Panc1 (cell line): Measurements from ENCODE around the gene PCGF6. TPM values are rescaled to one million over a fixed set of nuclear protein-coding genes. Genes with fewer than 3 reads are reported as not detected.

ENCODE experiments used
- ATAC-seq: fragments of 200-7000 bp; cut with Tn5 transposase; 2 replicates; pipeline ENCODE4 v1.9.1; 2020; ENCODE audit warnings: mild to moderate bottlenecking, moderate library complexity
- BruUV-seq: library from RNA; stranded (reverse); fragments of 400-500 nt; replicated peaks from 2 replicates; lab custom pipeline; 2021; lab: Mats Ljungman, UMichigan
- CTCF ChIA-PET: fragments of 300-600 bp; sonication (Branson Sonifier 250); formaldehyde crosslinking; loops from one replicate; lab custom pipeline; 2022; ENCODE audit warnings: antibody characterized with exemption; lab: Charles Lee
- POLR2A ChIA-PET: fragments of 300-600 bp; sonication (Branson Sonifier 250); formaldehyde crosslinking; loops from one replicate; lab custom pipeline; 2022; ENCODE audit warnings: antibody characterized with exemption; lab: Charles Lee
- DNase-seq: peaks from one replicate; pipeline ENCODE4 v3.0.0-alpha.2; 2010; ENCODE audit warnings: low read depth, low spot score
- H3K27ac ChIP-seq: 2 replicates; pipeline ENCODE4 v1.5.1; 2011; ENCODE audit warnings: mild to moderate bottlenecking, low read length, inconsistent platforms
- H3K27me3 ChIP-seq: fragments of 200-500 bp; sonication (Bioruptor generic); 2 replicates; pipeline ENCODE4 v1.6.0; 2014; ENCODE audit warnings: low read length, inconsistent platforms; ENCODE audit not compliant: control insufficient read depth, insufficient read depth
- H3K36me3 ChIP-seq: fragments of 200-500 bp; sonication (Bioruptor generic); 2 replicates; pipeline ENCODE4 v1.5.1; 2014; ENCODE audit warnings: inconsistent platforms, mild to moderate bottlenecking, low read length, moderate library complexity; ENCODE audit not compliant: control insufficient read depth, insufficient read depth
- H3K4me1 ChIP-seq: 2 replicates; pipeline ENCODE4 v1.5.1; 2011; ENCODE audit warnings: inconsistent platforms, mild to moderate bottlenecking, low read length, moderate library complexity; ENCODE audit not compliant: control insufficient read depth, insufficient read depth
- H3K4me3 ChIP-seq, 2 experiments: 2 replicates each; pipeline ENCODE4 v1.5.1; 2011 to 2012; ENCODE audit warnings: low read depth in 2 of 2, low read length in 2 of 2, mild to moderate bottlenecking in 2 of 2, inconsistent platforms in 1 of 2, moderate library complexity in 1 of 2
- H3K9me3 ChIP-seq: fragments of 200-500 bp; sonication (Bioruptor generic); 2 replicates; pipeline ENCODE4 v1.5.1; 2014; ENCODE audit warnings: low read depth, mild to moderate bottlenecking, inconsistent platforms, low read length, moderate library complexity; ENCODE audit not compliant: control insufficient read depth, insufficient read depth
- POLR2AphosphoS5 ChIP-seq: IDR thresholded peaks from 2 replicates; pipeline ENCODE4 v1.6.1; 2012; ENCODE audit warnings: mild to moderate bottlenecking, low read depth, low read length, moderate library complexity
- SIN3A ChIP-seq: IDR thresholded peaks from 2 replicates; pipeline ENCODE4 v1.6.1; 2012; ENCODE audit warnings: low read depth, mild to moderate bottlenecking, low read length, moderate library complexity, borderline replicate concordance; ENCODE audit not compliant: insufficient read depth
- TCF7L2 ChIP-seq: IDR thresholded peaks from 2 replicates; pipeline ENCODE4 v1.6.1; 2011; ENCODE audit warnings: mild to moderate bottlenecking, low read depth, low read length, inconsistent platforms
- in situ Hi-C: cut with HindIII; loops from 2 replicates; pipeline ENCODE4 v1.10.0; 2016; ENCODE audit warnings: low sequenced_read_pairs, low pct_unique_long_range_greater_than_20kb
- intact Hi-C: fragments of 100-400 bp; cut with micrococcal nuclease; formaldehyde crosslinking; loops from one replicate; pipeline ENCODE4 v1.10.0; 2022; ENCODE audit not compliant: unreplicated experiment
- total RNA-seq: library from RNA; stranded (reverse); gene quantifications from one replicate; pipeline ENCODE4 v1.2.1, GENCODE V29; 2021; ENCODE audit not compliant: unreplicated experiment
- TF ChIP-seq, protein P1 (sequence below): fragments of 450-650 bp; IDR thresholded peaks from 2 replicates; pipeline ENCODE4 v1.5.1; 2017; ENCODE audit warnings: mild to moderate bottlenecking
- TF ChIP-seq, protein P2 (sequence below), 2 experiments: IDR thresholded peaks; 2 replicates each; pipeline ENCODE4 v1.6.1; 2011 to 2012; ENCODE audit warnings: low read depth in 2 of 2, control low read depth in 1 of 2, low read length in 1 of 2, mild to moderate bottlenecking in 1 of 2, moderate library complexity in 1 of 2; ENCODE audit not compliant: insufficient read depth in 1 of 2

PCGF6 gene
- total RNA-seq, 1 experiment from 2014 or later = 18.0 TPM

DNA sequence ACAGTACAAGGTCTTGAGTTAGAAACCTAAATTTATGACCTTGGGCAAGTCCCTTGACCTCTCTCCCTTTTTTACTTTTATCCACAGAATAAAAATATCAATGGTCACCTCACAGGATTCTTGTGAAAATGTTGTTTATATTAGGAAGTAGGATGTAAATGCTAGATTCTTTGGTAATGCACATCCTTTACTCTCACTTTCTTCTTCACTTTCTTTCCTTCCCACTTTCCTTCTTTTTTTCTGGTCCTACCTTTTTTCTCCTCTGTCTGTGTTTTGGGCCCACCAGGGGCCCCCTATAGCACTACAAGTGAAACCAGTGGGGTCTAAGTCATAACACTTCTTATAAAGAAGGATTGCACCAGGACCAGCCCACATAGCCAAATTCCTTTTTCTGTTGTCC lies 93.1 kb downstream of the PCGF6 start:
- Histone ChIP-seq H3K9me3 (no peaks in the 10 kb centered on the region), H3K36me3 (no peaks in the 10 kb centered on the region), H3K27me3 (no peaks in the 10 kb centered on the region), H3K27ac (no peak overlapping the region), H3K4me3 (no peak overlapping the region), H3K4me1 (no peaks in the 10 kb centered on the region)
- POLR2A ChIA-PET = no interaction called here
- BruUV-seq = no TSS peak
- DNase-seq = no peak
- no peak for TF ChIP-seq TCF7L2
- TF ChIP-seq, protein P1, sequence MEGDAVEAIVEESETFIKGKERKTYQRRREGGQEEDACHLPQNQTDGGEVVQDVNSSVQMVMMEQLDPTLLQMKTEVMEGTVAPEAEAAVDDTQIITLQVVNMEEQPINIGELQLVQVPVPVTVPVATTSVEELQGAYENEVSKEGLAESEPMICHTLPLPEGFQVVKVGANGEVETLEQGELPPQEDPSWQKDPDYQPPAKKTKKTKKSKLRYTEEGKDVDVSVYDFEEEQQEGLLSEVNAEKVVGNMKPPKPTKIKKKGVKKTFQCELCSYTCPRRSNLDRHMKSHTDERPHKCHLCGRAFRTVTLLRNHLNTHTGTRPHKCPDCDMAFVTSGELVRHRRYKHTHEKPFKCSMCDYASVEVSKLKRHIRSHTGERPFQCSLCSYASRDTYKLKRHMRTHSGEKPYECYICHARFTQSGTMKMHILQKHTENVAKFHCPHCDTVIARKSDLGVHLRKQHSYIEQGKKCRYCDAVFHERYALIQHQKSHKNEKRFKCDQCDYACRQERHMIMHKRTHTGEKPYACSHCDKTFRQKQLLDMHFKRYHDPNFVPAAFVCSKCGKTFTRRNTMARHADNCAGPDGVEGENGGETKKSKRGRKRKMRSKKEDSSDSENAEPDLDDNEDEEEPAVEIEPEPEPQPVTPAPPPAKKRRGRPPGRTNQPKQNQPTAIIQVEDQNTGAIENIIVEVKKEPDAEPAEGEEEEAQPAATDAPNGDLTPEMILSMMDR = no peak
- TF ChIP-seq SIN3A = no peak
- TF ChIP-seq, protein P2, sequence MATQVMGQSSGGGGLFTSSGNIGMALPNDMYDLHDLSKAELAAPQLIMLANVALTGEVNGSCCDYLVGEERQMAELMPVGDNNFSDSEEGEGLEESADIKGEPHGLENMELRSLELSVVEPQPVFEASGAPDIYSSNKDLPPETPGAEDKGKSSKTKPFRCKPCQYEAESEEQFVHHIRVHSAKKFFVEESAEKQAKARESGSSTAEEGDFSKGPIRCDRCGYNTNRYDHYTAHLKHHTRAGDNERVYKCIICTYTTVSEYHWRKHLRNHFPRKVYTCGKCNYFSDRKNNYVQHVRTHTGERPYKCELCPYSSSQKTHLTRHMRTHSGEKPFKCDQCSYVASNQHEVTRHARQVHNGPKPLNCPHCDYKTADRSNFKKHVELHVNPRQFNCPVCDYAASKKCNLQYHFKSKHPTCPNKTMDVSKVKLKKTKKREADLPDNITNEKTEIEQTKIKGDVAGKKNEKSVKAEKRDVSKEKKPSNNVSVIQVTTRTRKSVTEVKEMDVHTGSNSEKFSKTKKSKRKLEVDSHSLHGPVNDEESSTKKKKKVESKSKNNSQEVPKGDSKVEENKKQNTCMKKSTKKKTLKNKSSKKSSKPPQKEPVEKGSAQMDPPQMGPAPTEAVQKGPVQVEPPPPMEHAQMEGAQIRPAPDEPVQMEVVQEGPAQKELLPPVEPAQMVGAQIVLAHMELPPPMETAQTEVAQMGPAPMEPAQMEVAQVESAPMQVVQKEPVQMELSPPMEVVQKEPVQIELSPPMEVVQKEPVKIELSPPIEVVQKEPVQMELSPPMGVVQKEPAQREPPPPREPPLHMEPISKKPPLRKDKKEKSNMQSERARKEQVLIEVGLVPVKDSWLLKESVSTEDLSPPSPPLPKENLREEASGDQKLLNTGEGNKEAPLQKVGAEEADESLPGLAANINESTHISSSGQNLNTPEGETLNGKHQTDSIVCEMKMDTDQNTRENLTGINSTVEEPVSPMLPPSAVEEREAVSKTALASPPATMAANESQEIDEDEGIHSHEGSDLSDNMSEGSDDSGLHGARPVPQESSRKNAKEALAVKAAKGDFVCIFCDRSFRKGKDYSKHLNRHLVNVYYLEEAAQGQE (IDR thresholded peaks at IDR 0.05; ENCODE audit: insufficient read depth in 1 of 2, low read depth in 2 of 2, low read length in 1 of 2) = no peak
- in situ Hi-C loops = no loop called here
- intact Hi-C loops = no loop called here
- CTCF ChIA-PET = no interaction called here
- no peak for ATAC-seq

GRCh38 chr10:103256613-103257012 lies 94.3 kb downstream of the PCGF6 start:
- intact Hi-C loops (no loop called here), in situ Hi-C loops (no loop called here)
- no peak overlapping the region for H3K27ac ChIP-seq
- no peaks in the 10 kb centered on the region for H3K36me3 ChIP-seq
- no peak overlapping the region for H3K4me3 ChIP-seq
- DNase-seq (no peak), ATAC-seq (no peak)
- no peaks in the 10 kb centered on the region for H3K4me1 ChIP-seq
- CTCF ChIA-PET = interaction anchor here (0.6 kb wide), 1 partner anchor 236 kb away, joined by 5 read pairs; no protein-coding TSS in a partner anchor
- POLR2A ChIA-PET = no interaction called here
- no TSS peak for BruUV-seq
- TF ChIP-seq TCF7L2 = no peak
- TF ChIP-seq, protein P1 = no peak
- TF ChIP-seq POLR2AphosphoS5 = no peak
- TF ChIP-seq, protein P2 (IDR thresholded peaks at IDR 0.05; ENCODE audit: insufficient read depth in 1 of 2, low read depth in 2 of 2, low read length in 1 of 2) = no peak
- no peaks in the 10 kb centered on the region for H3K27me3 ChIP-seq
- no peaks in the 10 kb centered on the region for H3K9me3 ChIP-seq
